Measurements from ENCODE around the gene SYCE1L. TPM values are rescaled to one million over a fixed set of nuclear protein-coding genes. Genes with fewer than 3 reads are reported as not detected.
A peak's percentile ranks its signal among the peaks of the same experiment; 100 is the strongest.

Gene SYCE1L
- total and polyA plus RNA-seq, 9 of the 15 experiments (the other 6 are each of a cell fraction or from before 2014, with no cell fraction given) = 0.54 to 2.7 (median 1.1) TPM; not detected in 5

DNA sequence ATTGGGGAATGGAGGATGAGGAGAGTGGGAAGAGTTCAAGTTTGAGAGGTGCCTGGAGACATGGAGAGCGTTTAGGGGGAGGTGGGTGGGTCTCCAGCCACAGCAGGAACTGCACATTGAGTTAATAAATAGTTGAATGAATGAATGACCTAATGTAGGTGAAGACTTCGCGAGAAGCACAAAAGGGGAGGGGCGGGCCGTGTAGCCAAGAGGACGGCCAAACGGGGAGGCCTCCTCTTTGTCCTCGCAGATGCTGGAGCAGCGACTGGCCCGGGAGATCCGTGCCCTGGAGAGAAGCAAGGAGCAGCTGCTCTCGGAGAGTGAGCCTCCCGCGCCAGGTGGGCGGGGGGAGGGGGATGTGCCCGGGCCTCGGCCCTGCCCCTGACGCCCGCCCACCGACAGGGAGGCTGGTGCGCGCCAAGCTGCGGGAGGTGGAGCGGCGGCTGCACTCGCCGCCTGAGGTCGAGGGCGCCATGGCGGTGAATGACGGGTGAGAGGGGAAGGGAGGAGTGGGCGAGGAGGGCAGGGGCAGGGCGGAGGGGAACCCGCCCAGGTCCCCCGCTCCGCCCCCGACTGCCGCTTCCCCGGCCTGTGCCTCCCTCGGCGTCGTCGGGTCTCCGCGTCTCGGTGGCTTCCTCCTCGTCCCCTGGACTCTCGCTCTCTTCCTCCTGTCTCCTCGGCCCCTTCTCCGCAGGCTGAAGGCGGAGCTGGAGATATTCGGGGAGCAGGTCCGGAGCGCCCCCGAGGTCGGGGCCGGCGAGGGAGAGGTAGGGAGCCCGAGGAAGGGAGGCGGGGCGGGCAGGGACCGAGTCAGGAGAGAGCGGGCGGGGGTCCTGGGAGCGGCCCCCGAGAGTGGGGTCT is 12.9 kb downstream of the SYCE1L start (continued):
- TF ChIP-seq, protein P1, sequence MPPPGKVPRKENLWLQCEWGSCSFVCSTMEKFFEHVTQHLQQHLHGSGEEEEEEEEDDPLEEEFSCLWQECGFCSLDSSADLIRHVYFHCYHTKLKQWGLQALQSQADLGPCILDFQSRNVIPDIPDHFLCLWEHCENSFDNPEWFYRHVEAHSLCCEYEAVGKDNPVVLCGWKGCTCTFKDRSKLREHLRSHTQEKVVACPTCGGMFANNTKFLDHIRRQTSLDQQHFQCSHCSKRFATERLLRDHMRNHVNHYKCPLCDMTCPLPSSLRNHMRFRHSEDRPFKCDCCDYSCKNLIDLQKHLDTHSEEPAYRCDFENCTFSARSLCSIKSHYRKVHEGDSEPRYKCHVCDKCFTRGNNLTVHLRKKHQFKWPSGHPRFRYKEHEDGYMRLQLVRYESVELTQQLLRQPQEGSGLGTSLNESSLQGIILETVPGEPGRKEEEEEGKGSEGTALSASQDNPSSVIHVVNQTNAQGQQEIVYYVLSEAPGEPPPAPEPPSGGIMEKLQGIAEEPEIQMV (tag; conservative IDR thresholded peaks at IDR 0.05; ENCODE audit: low read depth) = no peak

DNA sequence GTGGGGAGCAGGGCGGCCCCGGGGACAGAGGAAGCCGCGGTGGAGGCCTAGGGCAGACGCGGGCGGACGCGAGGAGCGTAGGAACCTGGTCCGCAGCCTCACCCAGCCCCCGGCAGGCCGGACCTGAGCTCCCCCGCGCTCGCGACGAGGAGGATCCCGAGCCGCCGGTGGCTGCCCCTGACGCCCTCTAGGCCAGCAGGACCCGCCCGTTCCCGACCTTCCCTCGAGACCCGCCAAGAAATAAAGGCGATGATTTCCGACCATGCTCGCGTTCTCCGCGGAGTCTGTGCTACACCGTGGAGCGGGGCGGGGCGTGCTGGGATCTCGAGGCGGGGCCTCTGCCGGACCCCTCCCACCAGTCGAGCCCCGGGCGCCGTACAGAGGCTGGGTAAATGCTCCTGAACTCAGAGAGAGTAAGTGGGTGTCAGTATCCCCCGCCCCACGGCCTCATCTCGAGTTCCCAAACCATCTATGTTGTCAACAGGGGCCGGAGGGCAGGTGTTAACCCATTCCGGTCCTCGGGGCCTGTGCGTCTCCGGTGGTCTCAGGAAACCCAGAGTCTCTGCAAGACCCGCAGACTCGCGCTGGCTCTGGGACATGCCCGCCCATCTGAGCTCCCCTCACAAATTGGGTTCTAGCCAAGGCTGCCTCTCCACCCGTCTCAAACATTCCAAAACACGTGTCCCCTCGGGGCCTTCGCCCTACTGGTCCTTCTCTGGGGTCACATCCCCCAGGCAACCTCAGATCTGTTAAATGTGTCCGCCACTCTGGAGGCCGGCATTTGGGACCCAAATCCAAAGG is 13.7 kb downstream of the SYCE1L start:
- ATAC-seq (peak; percentile 97), FAIRE-seq (peak; percentile 61), DNase-seq (ENCODE audit: extremely low read depth in 1 of 4, low spot score in 3 of 4) (peak; percentile 66 to 85 (median 83))
- peak overlapping the region; percentile 80 for H3K4me2 ChIP-seq (ENCODE audit: insufficient read depth, low read length)
- POLR2A ChIA-PET = no interaction called here
- H3K9me1 ChIP-seq (ENCODE audit: control insufficient read depth, insufficient read depth, low read length) = no peaks in the 10 kb centered on the region
- CTCF ChIA-PET (ENCODE audit: low intra/inter-chr PET ratio) = no interaction called here
- H3K27ac ChIP-seq (ENCODE audit: extremely low read depth, low read depth, low read length) = no peak overlapping the region
- 25% methylated on average over 36 of the region's 62 CpGs for WGBS (ENCODE audit: insufficient coverage, low coverage, missing lambda C conversion rate)
- H3K9ac ChIP-seq (ENCODE audit: insufficient read depth in 1 of 2, low read depth in 2 of 2, low read length in 2 of 2) = peak overlapping the region; percentile 46 to 90; a peak in 3 of 4 replicates
- no peaks in the 10 kb centered on the region for H3K79me2 ChIP-seq (ENCODE audit: control insufficient read depth, insufficient read depth, low read length)
- intact Hi-C loops (cut with micrococcal nuclease) (no loop called here), in situ Hi-C loops (cut with MboI) (no loop called here)
- H3K36me3 ChIP-seq (ENCODE audit: control insufficient read depth, insufficient read depth, low read length) = no peaks in the 10 kb centered on the region
- no peaks in the 10 kb centered on the region; the same call in 1 of the 2 replicates for H4K20me1 ChIP-seq (replicated peaks; ENCODE audit: control insufficient read depth, insufficient read depth, low read length)
- no TSS peak for BruUV-seq (replicated peaks)
- H3K27me3 ChIP-seq (ENCODE audit: control insufficient read depth in 2 of 2, insufficient read depth in 2 of 2, low read length in 2 of 2) = peaks cover 0 to 16% of the 10 kb centered on the region in 2 experiments; a peak in 3 of 5 replicates
- H3K4me3 ChIP-seq = peak overlapping the region; percentile 59
- H3K4me1 ChIP-seq (replicated peaks in 1 of 2; ENCODE audit: control insufficient read depth in 2 of 2, insufficient read depth in 2 of 2, low read length in 2 of 2) = peaks cover 0 to 17% of the 10 kb centered on the region in 2 experiments; a peak in 2 of 5 replicates
- peak overlapping the region; percentile 94 for H2AFZ ChIP-seq (ENCODE audit: low read depth, low read length)
- H3K9me3 ChIP-seq (replicated peaks; ENCODE audit: control insufficient read depth, insufficient read depth, low read depth, low read length) = no peaks in the 10 kb centered on the region
- TF ChIP-seq, protein P2, sequence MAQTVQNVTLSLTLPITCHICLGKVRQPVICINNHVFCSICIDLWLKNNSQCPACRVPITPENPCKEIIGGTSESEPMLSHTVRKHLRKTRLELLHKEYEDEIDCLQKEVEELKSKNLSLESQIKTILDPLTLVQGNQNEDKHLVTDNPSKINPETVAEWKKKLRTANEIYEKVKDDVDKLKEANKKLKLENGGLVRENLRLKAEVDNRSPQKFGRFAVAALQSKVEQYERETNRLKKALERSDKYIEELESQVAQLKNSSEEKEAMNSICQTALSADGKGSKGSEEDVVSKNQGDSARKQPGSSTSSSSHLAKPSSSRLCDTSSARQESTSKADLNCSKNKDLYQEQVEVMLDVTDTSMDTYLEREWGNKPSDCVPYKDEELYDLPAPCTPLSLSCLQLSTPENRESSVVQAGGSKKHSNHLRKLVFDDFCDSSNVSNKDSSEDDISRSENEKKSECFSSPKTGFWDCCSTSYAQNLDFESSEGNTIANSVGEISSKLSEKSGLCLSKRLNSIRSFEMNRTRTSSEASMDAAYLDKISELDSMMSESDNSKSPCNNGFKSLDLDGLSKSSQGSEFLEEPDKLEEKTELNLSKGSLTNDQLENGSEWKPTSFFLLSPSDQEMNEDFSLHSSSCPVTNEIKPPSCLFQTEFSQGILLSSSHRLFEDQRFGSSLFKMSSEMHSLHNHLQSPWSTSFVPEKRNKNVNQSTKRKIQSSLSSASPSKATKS (CRISPR knock-in tag; IDR thresholded peaks at IDR 0.05) = no peak
- TF ChIP-seq, protein P3, sequence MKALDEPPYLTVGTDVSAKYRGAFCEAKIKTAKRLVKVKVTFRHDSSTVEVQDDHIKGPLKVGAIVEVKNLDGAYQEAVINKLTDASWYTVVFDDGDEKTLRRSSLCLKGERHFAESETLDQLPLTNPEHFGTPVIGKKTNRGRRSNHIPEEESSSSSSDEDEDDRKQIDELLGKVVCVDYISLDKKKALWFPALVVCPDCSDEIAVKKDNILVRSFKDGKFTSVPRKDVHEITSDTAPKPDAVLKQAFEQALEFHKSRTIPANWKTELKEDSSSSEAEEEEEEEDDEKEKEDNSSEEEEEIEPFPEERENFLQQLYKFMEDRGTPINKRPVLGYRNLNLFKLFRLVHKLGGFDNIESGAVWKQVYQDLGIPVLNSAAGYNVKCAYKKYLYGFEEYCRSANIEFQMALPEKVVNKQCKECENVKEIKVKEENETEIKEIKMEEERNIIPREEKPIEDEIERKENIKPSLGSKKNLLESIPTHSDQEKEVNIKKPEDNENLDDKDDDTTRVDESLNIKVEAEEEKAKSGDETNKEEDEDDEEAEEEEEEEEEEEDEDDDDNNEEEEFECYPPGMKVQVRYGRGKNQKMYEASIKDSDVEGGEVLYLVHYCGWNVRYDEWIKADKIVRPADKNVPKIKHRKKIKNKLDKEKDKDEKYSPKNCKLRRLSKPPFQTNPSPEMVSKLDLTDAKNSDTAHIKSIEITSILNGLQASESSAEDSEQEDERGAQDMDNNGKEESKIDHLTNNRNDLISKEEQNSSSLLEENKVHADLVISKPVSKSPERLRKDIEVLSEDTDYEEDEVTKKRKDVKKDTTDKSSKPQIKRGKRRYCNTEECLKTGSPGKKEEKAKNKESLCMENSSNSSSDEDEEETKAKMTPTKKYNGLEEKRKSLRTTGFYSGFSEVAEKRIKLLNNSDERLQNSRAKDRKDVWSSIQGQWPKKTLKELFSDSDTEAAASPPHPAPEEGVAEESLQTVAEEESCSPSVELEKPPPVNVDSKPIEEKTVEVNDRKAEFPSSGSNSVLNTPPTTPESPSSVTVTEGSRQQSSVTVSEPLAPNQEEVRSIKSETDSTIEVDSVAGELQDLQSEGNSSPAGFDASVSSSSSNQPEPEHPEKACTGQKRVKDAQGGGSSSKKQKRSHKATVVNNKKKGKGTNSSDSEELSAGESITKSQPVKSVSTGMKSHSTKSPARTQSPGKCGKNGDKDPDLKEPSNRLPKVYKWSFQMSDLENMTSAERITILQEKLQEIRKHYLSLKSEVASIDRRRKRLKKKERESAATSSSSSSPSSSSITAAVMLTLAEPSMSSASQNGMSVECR (CRISPR knock-in tag; IDR thresholded peaks at IDR 0.05) = no peak

Data from K562 (cell line).